ENCODE measurements around the gene MDH1B.

MDH1B gene

DNA sequence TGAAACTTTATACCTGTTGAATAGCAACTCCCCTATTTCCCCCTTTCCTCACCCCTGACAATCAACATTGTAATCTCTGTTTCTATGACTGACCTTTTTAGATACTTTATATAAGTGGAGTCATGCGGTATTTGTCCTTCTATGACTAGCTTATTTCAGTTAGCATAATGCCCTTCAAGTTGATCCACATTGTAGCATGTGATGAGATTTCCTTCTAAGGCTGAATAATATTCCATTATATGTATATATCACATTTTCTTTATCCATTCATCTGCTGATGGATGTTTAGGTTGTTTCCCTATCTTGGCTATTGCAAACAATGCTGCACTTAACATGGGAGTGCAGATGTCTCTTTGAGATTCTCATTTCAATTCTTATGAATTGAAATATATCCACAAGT, 9.7 kb upstream of the MDH1B start:
- TF ChIP-seq SPI1 (IDR thresholded peaks at IDR 0.05; ENCODE audit: borderline replicate concordance, low read depth) = no peak
- no peak for TF ChIP-seq POLR2AphosphoS5 (IDR thresholded peaks at IDR 0.05; ENCODE audit: low read depth)

DNA sequence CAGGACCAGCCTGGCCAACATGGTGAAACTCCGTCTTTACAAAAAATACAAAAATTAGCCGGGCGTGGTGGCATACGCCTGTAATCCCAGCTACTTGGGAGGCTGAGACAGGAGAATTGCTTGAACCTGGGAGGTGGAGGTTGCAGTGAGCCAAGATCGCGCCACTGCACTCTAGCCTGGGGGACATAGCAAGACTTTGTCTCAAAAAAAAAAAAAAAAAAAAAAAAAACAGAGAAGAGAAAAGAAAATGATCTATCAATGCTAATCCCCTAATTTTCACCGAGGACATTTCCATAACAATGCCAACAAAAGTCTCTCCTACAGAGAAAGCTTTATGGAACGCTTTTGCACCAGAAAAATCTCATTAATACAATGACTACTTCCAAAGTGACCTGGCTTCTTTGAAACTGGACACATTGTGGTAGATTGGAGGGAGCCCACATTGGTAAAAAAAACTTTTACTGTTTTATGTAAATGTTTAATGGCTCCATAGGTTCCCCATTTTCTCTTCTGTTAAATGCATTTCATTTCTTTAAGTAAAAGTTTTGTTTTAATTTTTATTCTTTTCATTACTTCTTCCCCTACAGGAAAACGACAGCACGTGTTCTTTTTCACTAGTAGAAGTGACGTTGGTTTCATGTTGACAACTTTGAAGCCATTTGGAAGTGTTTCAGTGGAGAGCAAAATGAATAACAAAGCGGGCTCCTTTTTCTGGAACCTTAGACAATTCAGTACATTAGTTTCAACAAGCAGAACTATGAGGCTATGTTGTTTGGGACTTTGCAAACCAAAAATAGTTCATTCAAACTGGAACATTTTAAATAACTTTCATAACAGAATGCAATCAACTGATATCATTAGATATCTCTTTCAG, 1.2 kb upstream of the MDH1B start:
- Histone ChIP-seq H3K27ac (replicated peaks) (peak overlapping the region; percentile 92), H3K4me3 (replicated peaks; ENCODE audit: insufficient read depth, low read length) (peak overlapping the region; percentile 62), H3K27me3 (ENCODE audit: insufficient read depth, poor library complexity, severe bottlenecking) (peaks cover 8% of the 10 kb centered on the region)
- TF ChIP-seq, protein P1, sequence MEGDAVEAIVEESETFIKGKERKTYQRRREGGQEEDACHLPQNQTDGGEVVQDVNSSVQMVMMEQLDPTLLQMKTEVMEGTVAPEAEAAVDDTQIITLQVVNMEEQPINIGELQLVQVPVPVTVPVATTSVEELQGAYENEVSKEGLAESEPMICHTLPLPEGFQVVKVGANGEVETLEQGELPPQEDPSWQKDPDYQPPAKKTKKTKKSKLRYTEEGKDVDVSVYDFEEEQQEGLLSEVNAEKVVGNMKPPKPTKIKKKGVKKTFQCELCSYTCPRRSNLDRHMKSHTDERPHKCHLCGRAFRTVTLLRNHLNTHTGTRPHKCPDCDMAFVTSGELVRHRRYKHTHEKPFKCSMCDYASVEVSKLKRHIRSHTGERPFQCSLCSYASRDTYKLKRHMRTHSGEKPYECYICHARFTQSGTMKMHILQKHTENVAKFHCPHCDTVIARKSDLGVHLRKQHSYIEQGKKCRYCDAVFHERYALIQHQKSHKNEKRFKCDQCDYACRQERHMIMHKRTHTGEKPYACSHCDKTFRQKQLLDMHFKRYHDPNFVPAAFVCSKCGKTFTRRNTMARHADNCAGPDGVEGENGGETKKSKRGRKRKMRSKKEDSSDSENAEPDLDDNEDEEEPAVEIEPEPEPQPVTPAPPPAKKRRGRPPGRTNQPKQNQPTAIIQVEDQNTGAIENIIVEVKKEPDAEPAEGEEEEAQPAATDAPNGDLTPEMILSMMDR (IDR thresholded peaks at IDR 0.05; ENCODE audit: insufficient read depth, low read length) = no peak
- TF ChIP-seq POLR2AphosphoS5 (IDR thresholded peaks at IDR 0.05; ENCODE audit: low read depth) (no peak), REST (IDR thresholded peaks at IDR 0.05; ENCODE audit: insufficient replicate concordance, low read depth) (no peak), GABPA (IDR thresholded peaks at IDR 0.05; ENCODE audit: low read depth) (no peak), SPI1 (IDR thresholded peaks at IDR 0.05; ENCODE audit: borderline replicate concordance, low read depth) (no peak)
- DNase-seq (ENCODE audit: low read depth in 1 of 2, low spot score in 1 of 2) = no peak

More for the DNA sequence above, 9.7 kb upstream of the MDH1B start:
- Histone ChIP-seq H3K27me3 (ENCODE audit: insufficient read depth, poor library complexity, severe bottlenecking) (no peaks in the 10 kb centered on the region), H3K4me3 (replicated peaks; ENCODE audit: insufficient read depth, low read length) (no peak overlapping the region), H3K27ac (replicated peaks) (no peak overlapping the region)
- DNase-seq (ENCODE audit: low read depth in 1 of 2, low spot score in 1 of 2) = no peak

GRCh38 chr2:206764673-206765241, 371 bp downstream of the MDH1B start:
- Histone ChIP-seq H3K4me3 (replicated peaks; ENCODE audit: insufficient read depth, low read length) (peak overlapping the region; percentile 62), H3K27me3 (ENCODE audit: insufficient read depth, poor library complexity, severe bottlenecking) (peaks cover 8% of the 10 kb centered on the region), H3K27ac (replicated peaks) (peak overlapping the region; percentile 92)
- no peak for DNase-seq (ENCODE audit: low read depth in 1 of 2, low spot score in 1 of 2)
- TF ChIP-seq, protein P1 (IDR thresholded peaks at IDR 0.05; ENCODE audit: insufficient read depth, low read length) = no peak
- TF ChIP-seq GABPA (IDR thresholded peaks at IDR 0.05; ENCODE audit: low read depth) = no peak
- no peak for TF ChIP-seq SPI1 (IDR thresholded peaks at IDR 0.05; ENCODE audit: borderline replicate concordance, low read depth)
- no peak for TF ChIP-seq POLR2AphosphoS5 (IDR thresholded peaks at IDR 0.05; ENCODE audit: low read depth)
- TF ChIP-seq REST (IDR thresholded peaks at IDR 0.05; ENCODE audit: insufficient replicate concordance, low read depth) = no peak

- TF ChIP-seq POLR2AphosphoS5 (IDR thresholded peaks at IDR 0.05; ENCODE audit: low read depth) (no peak), SPI1 (IDR thresholded peaks at IDR 0.05; ENCODE audit: borderline replicate concordance, low read depth) (no peak), REST (IDR thresholded peaks at IDR 0.05; ENCODE audit: insufficient replicate concordance, low read depth) (no peak), GABPA (IDR thresholded peaks at IDR 0.05; ENCODE audit: low read depth) (no peak)
- TF ChIP-seq, protein P1 (IDR thresholded peaks at IDR 0.05; ENCODE audit: insufficient read depth, low read length) = no peak
- Histone ChIP-seq H3K4me3 (replicated peaks; ENCODE audit: insufficient read depth, low read length) (no peak overlapping the region), H3K27ac (replicated peaks) (no peak overlapping the region), H3K27me3 (ENCODE audit: insufficient read depth, poor library complexity, severe bottlenecking) (peaks cover under 1% of the 10 kb centered on the region)
- no peak for DNase-seq (ENCODE audit: low read depth in 1 of 2, low spot score in 1 of 2)
These were observed 8.3 kb downstream of the MDH1B start for GRCh38 chr2:206756816-206757215.
